Measurements from ENCODE around the gene TSHZ3.

The TSHZ3 gene

DNA sequence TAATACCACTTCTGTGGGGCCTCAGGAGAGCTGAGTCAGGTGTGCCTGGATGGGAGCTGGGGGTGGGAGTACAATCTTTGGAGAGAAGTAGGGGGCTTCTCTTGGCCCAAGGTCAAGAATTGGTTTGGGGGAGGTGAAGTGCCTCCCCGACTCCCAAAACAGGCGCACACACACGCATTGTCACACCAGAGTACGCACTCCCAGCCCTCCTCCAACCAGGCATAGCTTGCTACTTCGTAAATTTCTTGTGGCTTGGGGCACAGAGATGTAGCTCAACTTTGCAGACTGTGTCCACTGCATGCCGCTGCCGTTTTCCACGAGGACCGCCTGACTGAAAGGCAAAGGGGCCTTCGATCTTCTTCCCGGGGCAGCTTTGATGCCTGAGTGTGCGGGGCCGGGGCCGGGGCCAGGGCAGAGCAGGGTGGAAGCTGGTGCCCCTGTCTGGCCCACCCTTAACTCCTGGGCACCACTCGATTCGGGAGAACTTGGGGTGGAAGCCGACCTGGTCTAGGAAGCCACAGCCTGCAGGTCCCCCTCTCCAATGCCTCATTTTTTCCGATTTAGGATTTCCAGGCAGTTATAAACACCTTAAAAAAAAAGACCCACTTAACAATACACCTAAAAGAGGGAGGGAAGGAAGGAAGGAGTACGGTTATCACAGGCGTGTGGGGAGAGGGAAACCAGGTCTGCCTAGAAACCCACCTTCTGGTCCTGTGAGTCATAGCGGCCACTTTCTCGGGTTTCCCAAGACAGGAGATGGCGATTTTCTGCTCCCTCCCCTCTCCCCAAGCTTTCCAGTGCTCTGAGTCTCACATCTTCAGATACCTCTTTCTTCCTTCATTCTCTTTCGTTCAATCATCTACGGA lies 5.8 kb upstream of the TSHZ3 start:
- no peak for DNase-seq

DNA sequence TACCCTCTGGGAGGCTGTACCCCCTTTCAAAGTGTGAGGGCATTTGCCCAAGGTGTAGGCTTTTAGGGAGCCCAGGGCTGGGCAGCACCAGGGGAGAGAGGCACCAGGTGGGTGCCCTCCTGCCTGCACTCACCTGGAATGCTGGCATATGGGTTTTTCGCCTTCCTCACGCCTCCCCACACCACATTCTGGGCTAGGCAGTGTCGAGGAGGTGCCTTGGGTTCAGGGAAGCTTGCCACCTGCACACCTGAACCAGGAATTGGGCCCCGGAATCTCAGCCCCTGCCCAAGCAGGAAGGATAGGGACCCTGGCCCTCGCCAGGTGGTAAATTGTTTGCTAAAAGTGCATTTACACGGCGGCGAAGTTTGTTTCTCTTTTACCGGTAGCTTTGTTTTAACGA lies 5.1 kb upstream of the TSHZ3 start:
- no peak for DNase-seq

DNA sequence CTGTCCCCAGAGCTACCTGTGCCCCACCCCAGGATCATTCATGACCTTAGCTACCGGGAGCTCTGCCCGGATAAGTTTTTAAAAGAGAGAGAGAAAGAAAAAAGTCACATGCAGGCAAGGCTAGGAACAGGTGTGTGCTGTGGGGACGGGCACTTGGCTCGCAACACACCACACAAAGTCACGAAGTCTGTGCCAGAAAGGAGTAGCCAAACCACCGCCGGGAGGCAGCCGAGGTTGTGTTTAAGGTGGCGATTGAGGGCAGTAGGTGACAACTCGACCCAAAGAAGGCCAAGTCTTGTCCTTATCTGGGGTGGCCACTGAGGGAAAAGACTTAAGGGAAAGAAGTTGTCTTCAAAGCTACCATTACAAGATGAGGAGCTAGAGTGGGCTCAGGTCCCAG lies 4.6 kb upstream of the TSHZ3 start:
- no peak for DNase-seq

GRCh38 chr19:31352782-31353651 lies 3.8 kb upstream of the TSHZ3 start:
- DNase-seq = no peak

- DNase-seq = no peak
Observed at GRCh38 chr19:31352296-31352781, 3.1 kb upstream of the TSHZ3 start.

DNA sequence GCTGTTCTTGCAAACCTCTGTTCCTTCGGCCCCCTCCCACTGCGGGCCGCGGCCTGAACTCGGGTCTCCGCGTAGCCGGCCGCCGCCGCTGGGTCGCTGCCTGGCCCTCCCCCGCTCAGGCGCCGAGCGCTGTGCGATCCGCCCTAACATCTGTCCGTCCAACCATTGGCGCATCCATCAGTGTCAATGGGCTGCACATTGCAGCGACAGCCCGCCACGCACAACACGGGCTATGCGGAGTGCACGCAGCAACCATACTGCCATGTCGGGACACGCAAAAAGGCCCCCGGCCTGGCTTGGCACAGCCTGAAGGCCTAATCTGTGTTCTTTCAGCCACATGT lies 2.6 kb upstream of the TSHZ3 start:
- no peak for DNase-seq

DNA sequence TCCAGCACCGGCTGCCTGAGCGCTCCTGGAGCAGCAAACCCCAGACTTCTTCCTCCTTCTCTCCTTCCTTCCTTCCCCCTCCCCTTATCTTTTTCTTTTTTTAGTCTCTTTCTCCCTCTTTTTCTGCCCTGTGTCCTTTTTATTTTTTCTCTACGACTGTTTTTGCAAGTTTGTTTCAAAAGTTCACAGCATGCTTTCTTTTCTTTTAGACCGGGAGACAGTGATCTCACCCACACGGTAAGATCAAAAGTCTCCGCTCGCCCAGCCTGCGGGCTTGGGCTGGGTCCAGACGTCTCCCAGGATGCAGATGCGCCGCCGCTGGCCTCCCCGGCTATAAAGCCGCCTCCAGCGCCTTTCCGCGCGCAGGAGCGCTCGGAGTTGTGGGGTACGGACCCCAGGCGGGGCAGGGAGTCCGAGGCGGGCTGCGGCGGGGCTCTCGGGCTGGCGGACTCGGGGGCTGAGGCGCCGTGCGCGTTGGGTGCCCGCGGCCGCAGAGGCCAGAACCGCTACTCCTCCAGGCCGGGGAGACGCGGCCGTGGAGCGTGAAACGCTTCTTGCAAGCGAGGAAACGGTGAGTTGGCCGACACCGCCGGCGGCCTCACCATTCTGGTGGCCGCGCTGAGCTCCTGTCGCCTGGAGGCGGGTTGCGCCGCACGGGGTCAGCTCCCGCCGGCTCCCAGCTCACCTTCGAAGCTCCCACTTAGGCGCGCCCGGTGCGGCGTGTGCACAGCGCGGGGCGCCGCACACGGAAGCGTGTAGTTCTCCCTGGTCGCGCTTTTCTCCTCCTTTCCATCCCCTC lies 2.0 kb upstream of the TSHZ3 start:
- DNase-seq = no peak

DNA sequence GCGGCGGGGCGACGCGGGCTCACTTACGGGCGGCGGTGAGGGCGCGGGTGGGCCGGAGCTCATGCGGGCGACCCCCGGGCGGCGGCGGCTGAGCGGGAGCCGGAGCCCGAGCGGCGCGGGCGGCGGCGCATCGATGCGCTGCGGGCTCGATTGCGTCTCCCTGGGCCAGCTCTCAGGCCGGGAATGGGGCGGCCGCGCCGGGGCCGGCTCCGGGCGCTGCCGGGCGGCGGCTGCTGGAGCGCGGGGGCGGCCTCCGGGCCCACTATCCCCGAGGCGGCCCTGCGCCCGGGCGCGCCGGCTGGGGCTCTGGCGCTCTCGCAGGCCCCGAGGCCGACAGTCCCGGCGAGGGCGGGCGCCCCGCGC lies 1.4 kb upstream of the TSHZ3 start:
- no peak for DNase-seq

DNA sequence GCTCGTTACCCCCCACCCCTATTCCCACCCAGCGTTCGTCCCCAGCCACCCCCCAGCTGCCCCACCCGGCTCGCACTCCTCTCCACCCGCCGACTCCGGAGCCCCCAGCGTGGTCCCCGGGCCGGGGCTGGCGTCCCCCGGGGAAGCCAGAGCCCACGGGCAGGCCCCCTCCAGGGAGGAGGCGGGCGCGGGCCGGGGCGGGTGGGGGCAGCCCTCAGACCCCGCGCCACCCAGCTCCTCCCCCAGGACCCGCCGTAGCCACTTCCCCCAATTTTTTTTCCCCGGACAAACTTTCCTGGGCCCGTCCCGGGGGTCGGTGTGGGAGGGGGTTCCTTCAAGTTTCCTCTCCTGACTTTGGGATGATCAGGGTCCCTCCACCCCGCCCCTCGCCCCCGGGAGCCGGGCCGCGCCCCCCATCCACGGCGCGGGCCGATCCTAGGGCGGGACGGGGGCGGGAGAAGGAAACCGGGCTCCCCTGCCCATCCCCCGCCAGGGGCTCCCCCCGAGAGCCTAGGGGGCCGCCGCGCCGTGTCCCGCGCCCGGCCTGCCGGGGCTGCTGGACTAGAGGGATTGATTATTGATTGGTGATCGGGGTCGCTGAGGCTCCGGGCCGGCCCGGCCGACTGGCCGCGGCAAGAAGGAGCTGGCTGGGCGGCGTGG lies 927 bp upstream of the TSHZ3 start:
- no peak for DNase-seq

GRCh38 chr19:31348481-31349159 lies 616 bp downstream of the TSHZ3 start:
- no peak for DNase-seq

DNA sequence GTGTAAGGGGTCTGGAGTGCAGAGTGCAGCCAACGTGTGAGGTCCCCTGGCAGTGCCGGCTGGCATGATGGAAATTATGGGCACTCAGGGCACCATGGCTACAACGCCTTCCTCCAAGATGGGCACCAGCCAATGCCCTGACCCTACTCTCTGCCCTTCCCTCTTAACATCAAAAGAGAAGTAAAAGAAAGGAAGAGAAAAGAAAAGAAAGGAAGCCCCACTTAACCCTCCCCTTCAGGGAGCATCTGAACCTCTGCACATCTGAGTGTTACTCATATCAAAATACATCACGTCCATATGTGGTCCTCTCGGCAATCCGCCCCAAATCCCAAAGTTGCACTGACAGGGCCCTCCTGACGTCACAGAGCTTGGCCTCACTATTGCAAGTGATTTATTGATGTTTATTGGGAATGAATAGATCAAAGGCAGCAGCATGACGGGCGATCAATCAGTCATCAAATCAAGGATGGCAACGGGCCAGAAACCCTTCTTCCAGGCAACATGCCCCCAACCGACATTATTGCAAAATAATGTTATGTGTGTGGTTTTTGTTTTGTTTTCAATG lies 1.3 kb downstream of the TSHZ3 start:
- DNase-seq = no peak

GRCh38 chr19:31347354-31347753 lies 1.9 kb downstream of the TSHZ3 start:
- DNase-seq = no peak

DNA sequence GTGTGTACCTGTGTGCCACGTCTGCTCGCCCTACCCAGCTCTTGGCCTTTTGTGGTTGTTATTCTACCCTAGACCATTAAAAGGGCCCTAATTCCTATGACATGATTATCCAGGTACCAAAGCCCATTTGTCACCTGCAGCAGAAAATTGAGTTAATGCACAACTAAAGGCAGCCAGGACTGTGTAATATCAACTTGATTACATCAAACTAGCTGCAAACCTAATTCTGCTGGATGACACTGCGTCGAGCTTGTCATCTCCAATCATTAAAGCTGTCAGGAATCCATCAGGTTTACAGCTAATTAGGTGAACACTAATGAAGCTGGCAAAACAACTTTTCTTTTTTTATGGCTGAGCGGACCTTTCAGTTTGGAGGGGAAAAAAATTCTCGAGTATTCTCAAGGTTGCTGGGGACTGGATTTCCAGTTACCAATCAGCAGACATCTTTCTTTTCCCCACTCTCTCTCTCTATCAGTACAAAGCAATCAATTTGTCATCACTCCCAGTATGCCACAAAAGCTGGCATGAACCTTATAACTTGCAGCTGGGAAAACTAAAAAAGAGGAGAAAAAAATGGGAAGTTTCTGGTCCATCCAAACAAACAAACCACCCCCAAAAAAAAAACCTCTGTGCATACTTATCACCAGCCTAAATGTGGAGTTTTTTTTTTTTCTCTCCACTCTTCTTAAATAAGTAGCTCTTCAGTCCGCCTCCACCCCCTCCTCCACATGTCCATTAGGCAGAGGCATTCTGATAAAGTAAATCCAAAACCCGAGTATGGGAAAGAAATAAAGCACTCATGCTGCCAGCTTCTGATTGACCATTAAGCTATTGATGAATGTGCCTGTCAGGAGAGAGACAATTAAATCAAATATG lies 2.8 kb downstream of the TSHZ3 start:
- DNase-seq = no peak

DNA sequence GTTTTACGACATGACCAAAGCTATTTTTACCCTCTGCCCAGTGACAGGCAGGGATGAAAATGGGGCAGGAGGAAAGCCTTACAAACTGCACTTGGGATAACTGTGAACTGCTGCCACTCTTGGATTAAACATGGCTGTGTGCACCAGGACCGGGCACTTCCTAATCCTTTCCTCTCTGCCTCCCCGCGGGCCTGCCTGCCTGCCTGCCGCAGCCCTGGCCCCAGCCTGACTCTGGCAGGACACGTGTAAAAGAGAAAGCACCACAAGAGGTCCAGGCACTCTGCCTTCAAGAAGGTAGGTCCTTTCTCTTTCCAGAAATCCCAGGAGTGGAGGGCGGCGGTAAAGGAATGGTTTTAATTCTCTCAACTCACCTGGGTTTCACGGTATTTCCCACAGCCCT lies 4.8 kb downstream of the TSHZ3 start:
- DNase-seq = no peak

- DNase-seq = no peak
Observed at GRCh38 chr19:31342926-31343325, 6.3 kb downstream of the TSHZ3 start.

GRCh38 chr19:31340042-31341025 lies 8.9 kb downstream of the TSHZ3 start:
- no peak for DNase-seq

DNA sequence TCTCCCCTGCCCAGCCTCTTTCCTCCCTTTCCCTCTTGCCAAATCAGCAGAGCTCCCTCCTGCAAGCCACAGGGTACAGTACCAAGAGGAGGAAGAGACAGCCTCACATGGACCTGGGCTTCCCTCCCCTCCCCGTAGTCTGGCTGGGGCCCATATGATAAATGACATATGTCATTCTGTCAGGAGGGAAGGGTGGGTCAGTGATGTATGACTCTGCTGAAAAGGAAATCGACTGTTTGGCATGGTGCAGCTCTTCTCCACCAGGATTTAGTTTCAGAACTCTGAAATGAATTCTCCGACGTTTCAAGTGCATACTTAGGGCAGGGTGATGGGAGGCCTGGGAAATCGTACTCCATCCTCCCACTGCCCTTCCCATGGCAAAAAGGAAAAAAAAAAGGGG lies 9.8 kb downstream of the TSHZ3 start:
- DNase-seq = no peak

DNA sequence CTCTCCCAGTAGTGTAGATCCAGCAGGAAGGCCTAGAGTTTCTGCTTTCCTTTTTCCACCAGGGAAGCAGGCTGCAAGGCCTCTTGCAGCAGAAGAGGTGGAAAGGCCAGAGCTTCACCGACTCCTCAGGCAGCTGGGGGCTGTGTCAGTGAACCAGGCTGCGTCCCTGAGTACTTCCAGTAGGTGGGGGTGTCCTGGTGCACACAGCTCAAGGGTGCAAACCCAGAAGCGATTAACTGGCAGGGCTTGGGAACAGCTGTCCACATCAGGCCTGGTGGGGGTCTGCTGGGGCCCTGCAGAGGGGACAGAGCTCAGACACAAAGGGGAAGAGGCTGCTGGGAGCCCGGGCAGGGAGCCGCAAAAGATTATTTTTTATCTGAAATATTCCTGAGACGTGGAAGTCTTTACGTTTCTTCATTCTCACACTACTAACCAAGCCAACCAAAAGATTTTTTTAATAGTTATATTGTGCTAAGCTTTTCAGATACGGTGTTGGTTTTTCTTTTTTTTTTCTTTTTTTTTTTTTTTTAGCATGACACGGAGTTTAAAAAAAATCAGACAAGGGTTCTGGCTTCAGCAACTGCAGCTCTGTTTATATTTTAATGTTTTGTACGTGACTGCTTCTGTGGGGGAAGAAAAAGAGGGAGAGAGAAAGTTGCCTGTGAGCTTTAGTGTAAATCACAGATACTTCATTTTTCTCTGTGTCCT lies 11.0 kb downstream of the TSHZ3 start:
- DNase-seq = no peak

Data from NCI-H1436 (cell line).